ENCODE measurements around the gene PRR16. TPM values are rescaled to one million over a fixed set of nuclear protein-coding genes. Genes with fewer than 3 reads are reported as not detected.

The PRR16 gene
- total RNA-seq, 2 experiments from 2014 or later = not detected

GRCh38 chr5:120615967-120616645, 152.0 kb downstream of the PRR16 start:
- ChIA-PET POLR2A (no interaction called here), CTCF (no interaction called here)
- no peaks in the 10 kb centered on the region for H3K4me1 Mint-ChIP-seq (ENCODE audit: low read depth)
- H3K9me3 Mint-ChIP-seq = no peaks in the 10 kb centered on the region
- no peak for ATAC-seq
- intact Hi-C loops (cut with micrococcal nuclease) = no loop called here
- no peak overlapping the region for H3K4me3 Mint-ChIP-seq
- H3K27ac Mint-ChIP-seq = no peak overlapping the region
- TF ChIP-seq CTCF (IDR thresholded peaks at IDR 0.05) = no peak
- H3K27me3 Mint-ChIP-seq = no peaks in the 10 kb centered on the region
- no peaks in the 10 kb centered on the region for H3K36me3 Mint-ChIP-seq (ENCODE audit: low read depth)
- DNase-seq = no peak

GRCh38 chr5:120621339-120621738, 157.2 kb downstream of the PRR16 start:
- H3K9me3 Mint-ChIP-seq = peaks cover 3% of the 10 kb centered on the region
- TF ChIP-seq CTCF (IDR thresholded peaks at IDR 0.05) = no peak
- intact Hi-C loops (cut with micrococcal nuclease) = no loop called here
- ATAC-seq (no peak), DNase-seq (no peak)
- no peaks in the 10 kb centered on the region for H3K36me3 Mint-ChIP-seq (ENCODE audit: low read depth)
- ChIA-PET POLR2A (no interaction called here), CTCF (no interaction called here)
- H3K27me3 Mint-ChIP-seq = no peaks in the 10 kb centered on the region
- no peak overlapping the region for H3K27ac Mint-ChIP-seq
- H3K4me1 Mint-ChIP-seq (ENCODE audit: low read depth) = no peaks in the 10 kb centered on the region
- H3K4me3 Mint-ChIP-seq = no peak overlapping the region

GRCh38 chr5:120624021-120624563, 160.0 kb downstream of the PRR16 start:
- Mint-ChIP-seq H3K36me3 (ENCODE audit: low read depth) (no peaks in the 10 kb centered on the region), H3K27me3 (no peaks in the 10 kb centered on the region), H3K4me1 (ENCODE audit: low read depth) (no peaks in the 10 kb centered on the region), H3K9me3 (peaks cover 3% of the 10 kb centered on the region), H3K27ac (no peak overlapping the region), H3K4me3 (no peak overlapping the region)
- ChIA-PET CTCF (no interaction called here), POLR2A (no interaction called here)
- ATAC-seq (no peak), DNase-seq (no peak)
- intact Hi-C loops (cut with micrococcal nuclease) = no loop called here
- TF ChIP-seq CTCF (IDR thresholded peaks at IDR 0.05) = no peak

GRCh38 chr5:120628156-120628555, 164.1 kb downstream of the PRR16 start:
- DNase-seq (no peak), ATAC-seq (no peak)
- TF ChIP-seq CTCF (IDR thresholded peaks at IDR 0.05) = no peak
- intact Hi-C loops (cut with micrococcal nuclease) = no loop called here
- Mint-ChIP-seq H3K36me3 (ENCODE audit: low read depth) (no peaks in the 10 kb centered on the region), H3K27me3 (no peaks in the 10 kb centered on the region), H3K27ac (no peak overlapping the region), H3K9me3 (peaks cover 3% of the 10 kb centered on the region), H3K4me1 (ENCODE audit: low read depth) (no peaks in the 10 kb centered on the region), H3K4me3 (no peak overlapping the region)
- ChIA-PET POLR2A (no interaction called here), CTCF (no interaction called here)

GRCh38 chr5:120630550-120630949, 166.4 kb downstream of the PRR16 start:
- no peak for TF ChIP-seq CTCF (IDR thresholded peaks at IDR 0.05)
- no peaks in the 10 kb centered on the region for H3K4me1 Mint-ChIP-seq (ENCODE audit: low read depth)
- H3K27ac Mint-ChIP-seq = no peak overlapping the region
- DNase-seq = no peak
- CTCF ChIA-PET = no interaction called here
- H3K36me3 Mint-ChIP-seq (ENCODE audit: low read depth) = no peaks in the 10 kb centered on the region
- H3K27me3 Mint-ChIP-seq = no peaks in the 10 kb centered on the region
- ATAC-seq = no peak
- no peaks in the 10 kb centered on the region for H3K9me3 Mint-ChIP-seq
- POLR2A ChIA-PET = no interaction called here
- no peak overlapping the region for H3K4me3 Mint-ChIP-seq
- intact Hi-C loops (cut with micrococcal nuclease) = no loop called here
